Esophagus squamous epithelium (tissue), 4 donors: ENCODE measurements around the gene LFNG.

Experiments used
- POLR2A ChIP-seq, 4 donors: fragments of 450-650 bp; IDR thresholded peaks; one replicate each; pipeline ENCODE4 v1.6.1; 2017; ENCODE audit warnings: antibody characterized with exemption in 4 of 4, mild to moderate bottlenecking in 4 of 4, moderate library complexity in 3 of 4
- TF ChIP-seq, protein P1 (sequence below), 6 experiments: fragments of 450-650 bp in 4 of 6; fragments of 200-600 bp in 2 of 6; sonication (generic) in 2 of 6; IDR thresholded peaks; one replicate each; pipeline ENCODE4 v1.5.1; 2016 to 2019; ENCODE audit warnings: antibody characterized with exemption in 6 of 6, mild to moderate bottlenecking in 4 of 6, moderate library complexity in 4 of 6

GRCh38 chr7:2525658-2526630 lies 6.4 kb downstream of the LFNG start:
- TF ChIP-seq, protein P1, sequence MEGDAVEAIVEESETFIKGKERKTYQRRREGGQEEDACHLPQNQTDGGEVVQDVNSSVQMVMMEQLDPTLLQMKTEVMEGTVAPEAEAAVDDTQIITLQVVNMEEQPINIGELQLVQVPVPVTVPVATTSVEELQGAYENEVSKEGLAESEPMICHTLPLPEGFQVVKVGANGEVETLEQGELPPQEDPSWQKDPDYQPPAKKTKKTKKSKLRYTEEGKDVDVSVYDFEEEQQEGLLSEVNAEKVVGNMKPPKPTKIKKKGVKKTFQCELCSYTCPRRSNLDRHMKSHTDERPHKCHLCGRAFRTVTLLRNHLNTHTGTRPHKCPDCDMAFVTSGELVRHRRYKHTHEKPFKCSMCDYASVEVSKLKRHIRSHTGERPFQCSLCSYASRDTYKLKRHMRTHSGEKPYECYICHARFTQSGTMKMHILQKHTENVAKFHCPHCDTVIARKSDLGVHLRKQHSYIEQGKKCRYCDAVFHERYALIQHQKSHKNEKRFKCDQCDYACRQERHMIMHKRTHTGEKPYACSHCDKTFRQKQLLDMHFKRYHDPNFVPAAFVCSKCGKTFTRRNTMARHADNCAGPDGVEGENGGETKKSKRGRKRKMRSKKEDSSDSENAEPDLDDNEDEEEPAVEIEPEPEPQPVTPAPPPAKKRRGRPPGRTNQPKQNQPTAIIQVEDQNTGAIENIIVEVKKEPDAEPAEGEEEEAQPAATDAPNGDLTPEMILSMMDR (IDR thresholded peaks at IDR 0.05) = no peak
- no peak for TF ChIP-seq POLR2A (IDR thresholded peaks at IDR 0.05)
